Measurements from ENCODE around the gene RHOH. TPM values are rescaled to one million over a fixed set of nuclear protein-coding genes. Genes with fewer than 3 reads are reported as not detected.
A peak's percentile ranks its signal among the peaks of the same experiment; 100 is the strongest.

RHOH gene
- total RNA-seq, 2 experiments from 2014 or later: 38.2 to 83.2 TPM

DNA sequence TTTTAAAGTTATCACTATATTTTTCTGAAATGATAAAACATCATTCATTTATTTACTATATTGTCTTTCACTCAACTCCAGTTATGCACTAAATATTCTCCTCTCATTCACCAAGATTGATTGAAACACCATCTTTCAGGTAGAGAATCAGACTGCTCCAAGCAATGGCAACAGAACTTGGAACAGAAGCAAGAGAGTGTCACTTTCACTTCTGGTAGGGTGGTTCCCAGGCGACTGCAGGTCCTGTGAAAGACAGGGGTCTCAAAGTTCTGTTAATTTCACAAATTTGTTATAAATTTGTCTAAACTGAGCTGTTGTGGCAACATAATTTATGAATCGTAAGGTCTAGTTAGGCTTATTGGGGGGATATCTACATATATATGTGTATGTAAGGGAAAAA, 47.8 kb downstream of the RHOH start:
- Histone ChIP-seq H3K9me3 (ENCODE audit: low read length) (no peaks in the 10 kb centered on the region), H3K4me2 (ENCODE audit: low read length) (no peak overlapping the region), H4K20me1 (ENCODE audit: insufficient read depth, low read length) (0 out of 2 replicates have a peak, but pooled peaks cover 9% of the 10 kb centered on the region), H3K27ac (ENCODE audit: low read depth, low read length, poor library complexity, severe bottlenecking) (no peak overlapping the region), H3K36me3 (ENCODE audit: insufficient read depth, low read length) (peaks cover 72% of the 10 kb centered on the region), H2AFZ (ENCODE audit: low read length) (no peak overlapping the region), H3K4me3 (ENCODE audit: low read depth, low read length, poor library complexity, severe bottlenecking) (no peak overlapping the region), H3K4me1 (ENCODE audit: insufficient read depth, low read length, poor library complexity, severe bottlenecking) (no peaks in the 10 kb centered on the region), H3K79me2 (ENCODE audit: insufficient read depth, low read depth, low read length) (peaks cover 48% of the 10 kb centered on the region), H3K9me2 (ENCODE audit: insufficient read depth, low read length) (no peaks in the 10 kb centered on the region)
- BruUV-seq (replicated peaks): TSS peak; percentile 17
- ChIA-PET CTCF (ENCODE audit: unreplicated experiment) (no interaction called here), POLR2A (no interaction called here)
- intact Hi-C loops (cut with micrococcal nuclease; ENCODE audit: unreplicated experiment): loop anchor here (5.0 to 10.0 kb wide), 2 partner anchors 60 to 92 kb away; no protein-coding TSS in a partner anchor
- no peak for TF ChIP-seq EZH2phosphoT487 (IDR thresholded peaks at IDR 0.05; ENCODE audit: borderline replicate concordance, low read depth, low read length)
- TF ChIP-seq, protein P1, sequence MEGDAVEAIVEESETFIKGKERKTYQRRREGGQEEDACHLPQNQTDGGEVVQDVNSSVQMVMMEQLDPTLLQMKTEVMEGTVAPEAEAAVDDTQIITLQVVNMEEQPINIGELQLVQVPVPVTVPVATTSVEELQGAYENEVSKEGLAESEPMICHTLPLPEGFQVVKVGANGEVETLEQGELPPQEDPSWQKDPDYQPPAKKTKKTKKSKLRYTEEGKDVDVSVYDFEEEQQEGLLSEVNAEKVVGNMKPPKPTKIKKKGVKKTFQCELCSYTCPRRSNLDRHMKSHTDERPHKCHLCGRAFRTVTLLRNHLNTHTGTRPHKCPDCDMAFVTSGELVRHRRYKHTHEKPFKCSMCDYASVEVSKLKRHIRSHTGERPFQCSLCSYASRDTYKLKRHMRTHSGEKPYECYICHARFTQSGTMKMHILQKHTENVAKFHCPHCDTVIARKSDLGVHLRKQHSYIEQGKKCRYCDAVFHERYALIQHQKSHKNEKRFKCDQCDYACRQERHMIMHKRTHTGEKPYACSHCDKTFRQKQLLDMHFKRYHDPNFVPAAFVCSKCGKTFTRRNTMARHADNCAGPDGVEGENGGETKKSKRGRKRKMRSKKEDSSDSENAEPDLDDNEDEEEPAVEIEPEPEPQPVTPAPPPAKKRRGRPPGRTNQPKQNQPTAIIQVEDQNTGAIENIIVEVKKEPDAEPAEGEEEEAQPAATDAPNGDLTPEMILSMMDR (conservative IDR thresholded peaks at IDR 0.05; ENCODE audit: low read length): no peak
- no peak for DNase-seq (ENCODE audit: low spot score)

GRCh38 chr4:40245550-40245949, 48.7 kb downstream of the RHOH start:
- no peaks in the 10 kb centered on the region for H3K9me2 ChIP-seq (ENCODE audit: insufficient read depth, low read length)
- H3K79me2 ChIP-seq (ENCODE audit: insufficient read depth, low read depth, low read length): peaks cover 38% of the 10 kb centered on the region; the same call in 1 of the 2 replicates
- TF ChIP-seq, protein P1 (conservative IDR thresholded peaks at IDR 0.05; ENCODE audit: low read length): no peak
- TF ChIP-seq EZH2phosphoT487 (IDR thresholded peaks at IDR 0.05; ENCODE audit: borderline replicate concordance, low read depth, low read length): no peak
- H3K27ac ChIP-seq (ENCODE audit: low read depth, low read length, poor library complexity, severe bottlenecking): no peak overlapping the region
- H3K36me3 ChIP-seq (ENCODE audit: insufficient read depth, low read length): peaks cover 65% of the 10 kb centered on the region
- no peak for DNase-seq (ENCODE audit: low spot score)
- no TSS peak for BruUV-seq (replicated peaks)
- H2AFZ ChIP-seq (ENCODE audit: low read length): no peak overlapping the region
- ChIA-PET CTCF (ENCODE audit: unreplicated experiment) (no interaction called here), POLR2A (no interaction called here)
- no peak overlapping the region for H3K4me2 ChIP-seq (ENCODE audit: low read length)
- H4K20me1 ChIP-seq (ENCODE audit: insufficient read depth, low read length): 0 out of 2 replicates have a peak, but pooled peaks cover 4% of the 10 kb centered on the region
- H3K9me3 ChIP-seq (ENCODE audit: low read length): no peaks in the 10 kb centered on the region
- H3K4me1 ChIP-seq (ENCODE audit: insufficient read depth, low read length, poor library complexity, severe bottlenecking): no peaks in the 10 kb centered on the region
- intact Hi-C loops (cut with micrococcal nuclease; ENCODE audit: unreplicated experiment): loop anchor here (5.0 to 10.0 kb wide), 2 partner anchors 59 to 93 kb away; no protein-coding TSS in a partner anchor
- H3K4me3 ChIP-seq (ENCODE audit: low read depth, low read length, poor library complexity, severe bottlenecking): no peak overlapping the region

DNA sequence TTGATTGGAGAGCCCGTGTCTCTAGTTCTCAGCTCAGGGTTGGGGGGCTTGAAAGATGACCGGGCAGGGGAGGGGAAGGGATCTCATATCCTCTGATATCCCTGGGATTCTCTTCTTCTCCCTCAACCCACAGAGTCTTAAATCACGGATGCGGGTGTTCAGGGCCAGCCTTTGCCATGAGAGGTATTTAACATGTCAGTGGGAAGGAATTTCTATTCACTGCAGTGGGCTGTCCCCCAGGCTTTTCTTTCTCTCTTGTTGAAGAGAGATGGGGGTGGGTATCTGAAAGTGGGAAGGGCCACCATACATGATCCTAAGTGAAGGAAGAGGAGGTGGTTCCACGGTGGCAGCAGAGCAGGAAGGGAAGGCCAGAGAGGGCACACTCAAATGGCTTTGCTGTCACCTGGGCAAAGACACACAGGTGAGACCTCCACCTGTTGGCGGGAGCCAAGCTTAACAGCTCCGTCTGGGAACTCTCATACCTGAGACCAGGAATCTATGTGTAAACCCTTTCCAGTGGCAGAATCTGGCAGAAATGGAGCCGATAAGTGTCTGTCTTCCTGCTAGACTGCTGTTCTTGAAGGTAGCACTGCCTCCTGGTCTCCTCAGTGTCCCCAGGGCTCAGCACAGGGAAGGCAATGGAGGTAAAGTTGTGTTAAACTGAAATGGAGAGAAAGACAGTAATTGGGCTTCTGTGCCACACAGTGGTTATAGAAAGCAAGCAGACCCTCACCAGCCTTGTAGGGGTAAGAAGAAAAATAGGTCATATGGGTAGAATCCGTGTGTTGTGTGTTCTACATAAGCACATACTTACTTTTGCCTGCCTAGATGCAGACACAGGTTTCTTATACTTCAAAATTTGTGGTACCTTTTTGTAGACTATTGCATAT, 49.4 kb downstream of the RHOH start:
- Histone ChIP-seq H3K79me2 (ENCODE audit: insufficient read depth, low read depth, low read length) (peaks cover 31% of the 10 kb centered on the region; the same call in 1 of the 2 replicates), H3K9me2 (ENCODE audit: insufficient read depth, low read length) (no peaks in the 10 kb centered on the region), H3K4me2 (ENCODE audit: low read length) (no peak overlapping the region), H4K20me1 (ENCODE audit: insufficient read depth, low read length) (0 out of 2 replicates have a peak, but pooled peaks cover 4% of the 10 kb centered on the region), H3K4me3 (ENCODE audit: low read depth, low read length, poor library complexity, severe bottlenecking) (no peak overlapping the region), H3K9me3 (ENCODE audit: low read length) (no peaks in the 10 kb centered on the region), H3K27ac (ENCODE audit: low read depth, low read length, poor library complexity, severe bottlenecking) (no peak overlapping the region), H2AFZ (ENCODE audit: low read length) (no peak overlapping the region), H3K4me1 (ENCODE audit: insufficient read depth, low read length, poor library complexity, severe bottlenecking) (no peaks in the 10 kb centered on the region), H3K36me3 (ENCODE audit: insufficient read depth, low read length) (peaks cover 61% of the 10 kb centered on the region)
- intact Hi-C loops (cut with micrococcal nuclease; ENCODE audit: unreplicated experiment): loop anchor here (5.0 to 10.0 kb wide), 2 partner anchors 59 to 94 kb away; no protein-coding TSS in a partner anchor
- no peak for DNase-seq (ENCODE audit: low spot score)
- BruUV-seq (replicated peaks): no TSS peak
- POLR2A ChIA-PET: no interaction called here
- TF ChIP-seq, protein P1 (conservative IDR thresholded peaks at IDR 0.05; ENCODE audit: low read length): no peak
- TF ChIP-seq EZH2phosphoT487 (IDR thresholded peaks at IDR 0.05; ENCODE audit: borderline replicate concordance, low read depth, low read length): no peak
- CTCF ChIA-PET (ENCODE audit: unreplicated experiment): no interaction called here

Data from OCI-LY7 (cell line).